DND-41 (cell line): ENCODE measurements around the gene EML5.

Experiments used
- EZH2 ChIP-seq: IDR thresholded peaks from 3 replicates; pipeline ENCODE4 v1.6.1; 2012; ENCODE audit warnings: borderline replicate concordance, low read depth, mild to moderate bottlenecking, moderate library complexity, low read length, inconsistent platforms; ENCODE audit not compliant: severe bottlenecking
- TF ChIP-seq, protein P1 (sequence below): IDR thresholded peaks from 2 replicates; pipeline ENCODE4 v1.5.1; 2012; ENCODE audit warnings: borderline replicate concordance, low read length, moderate library complexity, mild to moderate bottlenecking; ENCODE audit not compliant: poor library complexity, severe bottlenecking; ENCODE audit errors: extremely low read depth

DNA sequence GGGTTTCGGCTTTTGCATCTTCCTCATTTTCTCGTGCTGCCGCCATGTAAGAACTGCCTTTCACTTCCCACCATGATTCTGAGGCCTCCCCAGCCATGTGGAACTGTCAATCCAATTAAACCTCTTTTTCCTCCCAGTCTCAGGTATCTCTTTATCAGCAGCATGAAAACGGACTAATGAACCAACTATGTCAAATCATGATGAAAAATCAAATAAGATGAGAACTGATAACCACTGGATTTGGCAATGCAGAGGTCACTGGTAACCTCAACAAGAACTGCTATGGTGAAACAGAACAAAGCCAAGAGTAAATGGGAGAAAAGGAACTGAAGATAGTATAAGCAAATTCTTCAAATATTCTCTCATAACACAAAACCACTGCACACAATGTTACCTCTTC is 6.0 kb downstream of the EML5 start:
- TF ChIP-seq EZH2 = no peak
- TF ChIP-seq, protein P1, sequence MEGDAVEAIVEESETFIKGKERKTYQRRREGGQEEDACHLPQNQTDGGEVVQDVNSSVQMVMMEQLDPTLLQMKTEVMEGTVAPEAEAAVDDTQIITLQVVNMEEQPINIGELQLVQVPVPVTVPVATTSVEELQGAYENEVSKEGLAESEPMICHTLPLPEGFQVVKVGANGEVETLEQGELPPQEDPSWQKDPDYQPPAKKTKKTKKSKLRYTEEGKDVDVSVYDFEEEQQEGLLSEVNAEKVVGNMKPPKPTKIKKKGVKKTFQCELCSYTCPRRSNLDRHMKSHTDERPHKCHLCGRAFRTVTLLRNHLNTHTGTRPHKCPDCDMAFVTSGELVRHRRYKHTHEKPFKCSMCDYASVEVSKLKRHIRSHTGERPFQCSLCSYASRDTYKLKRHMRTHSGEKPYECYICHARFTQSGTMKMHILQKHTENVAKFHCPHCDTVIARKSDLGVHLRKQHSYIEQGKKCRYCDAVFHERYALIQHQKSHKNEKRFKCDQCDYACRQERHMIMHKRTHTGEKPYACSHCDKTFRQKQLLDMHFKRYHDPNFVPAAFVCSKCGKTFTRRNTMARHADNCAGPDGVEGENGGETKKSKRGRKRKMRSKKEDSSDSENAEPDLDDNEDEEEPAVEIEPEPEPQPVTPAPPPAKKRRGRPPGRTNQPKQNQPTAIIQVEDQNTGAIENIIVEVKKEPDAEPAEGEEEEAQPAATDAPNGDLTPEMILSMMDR = no peak
